H1 (cell line): ENCODE measurements around the gene IL2RG. TPM values are rescaled to one million over a fixed set of nuclear protein-coding genes. Genes with fewer than 3 reads are reported as not detected.

ENCODE experiments used
- CTCF ChIA-PET: fragments of 300-600 bp; sonication (Branson Sonifier 250); formaldehyde crosslinking; loops from one replicate; lab custom pipeline; 2021; ENCODE audit not compliant: partially characterized antibody; lab: Charles Lee
- POLR2A ChIA-PET: fragments of 300-600 bp; sonication (Branson Sonifier 250); formaldehyde crosslinking; loops from one replicate; lab custom pipeline; 2021; ENCODE audit warnings: inconsistent platforms; ENCODE audit not compliant: partially characterized antibody; lab: Charles Lee
- DNase-seq, 2 experiments: peaks; one replicate each; pipeline versions ENCODE4 v3.0.0 to v3.0.0-alpha.2; 2010 to 2022; ENCODE audit warnings: low spot score in 2 of 2, low read depth in 1 of 2, mixed read lengths in 1 of 2
- FAIRE-seq: peaks from 2 replicates; lab custom pipeline; 2011; peaks lifted over from hg19 to GRCh38; lab: Jason Lieb, UNC
- H2AFZ ChIP-seq: 2 replicates; pipeline ENCODE4 v1.8.1; 2012; ENCODE audit warnings: low read length, inconsistent platforms
- H2AK5ac ChIP-seq: 2 replicates; pipeline ENCODE4 v1.6.1; 2013; ENCODE audit warnings: low read depth, low read length
- H2BK120ac ChIP-seq: replicated peaks from 2 replicates; pipeline ENCODE3; 2013; ENCODE audit warnings: low read depth, low read length, inconsistent platforms
- H2BK12ac ChIP-seq: 2 replicates; pipeline ENCODE4 v1.6.1; 2013; ENCODE audit warnings: low read depth, low read length
- H2BK15ac ChIP-seq: 2 replicates; pipeline ENCODE4 v1.6.1; 2013; ENCODE audit warnings: low read length
- H2BK20ac ChIP-seq: 2 replicates; pipeline ENCODE4 v1.6.1; 2013; ENCODE audit warnings: low read length
- H2BK5ac ChIP-seq: 2 replicates; pipeline ENCODE4 v1.6.1; 2013; ENCODE audit warnings: low read depth, low read length
- H3K14ac ChIP-seq: 2 replicates; pipeline ENCODE4 v1.6.1; 2013; ENCODE audit warnings: inconsistent platforms; ENCODE audit not compliant: insufficient read length
- H3K18ac ChIP-seq: 2 replicates; pipeline ENCODE4 v1.6.1; 2013; ENCODE audit warnings: low read length; ENCODE audit errors: extremely low read depth
- H3K23ac ChIP-seq: 2 replicates; pipeline ENCODE4 v1.6.1; 2013; ENCODE audit warnings: inconsistent platforms; ENCODE audit not compliant: insufficient read length
- H3K23me2 ChIP-seq: 2 replicates; pipeline ENCODE4 v1.6.1; 2013; ENCODE audit warnings: low read depth, low read length
- H3K27ac ChIP-seq: 2 replicates; pipeline ENCODE4 v1.6.1; 2011; ENCODE audit warnings: low read depth, low read length, inconsistent platforms
- H3K27me3 ChIP-seq, 4 experiments: replicated peaks in 1 of 4; 1 replicate in 1 of 4; 2 replicates in 3 of 4; pipeline versions ENCODE4 v1.6.1 to v1.8.1; 2011 to 2013; ENCODE audit warnings: low read length in 3 of 4, mild to moderate bottlenecking in 3 of 4, inconsistent platforms in 2 of 4, mixed read lengths in 2 of 4, moderate library complexity in 1 of 4; ENCODE audit not compliant: control insufficient read depth in 3 of 4, insufficient read depth in 3 of 4; ENCODE audit errors: extremely low read depth in 1 of 4
- H3K36me3 ChIP-seq, 4 experiments: 2 replicates each; pipeline versions ENCODE4 v1.6.1 to v1.8.1; 2011 to 2013; ENCODE audit warnings: mild to moderate bottlenecking in 4 of 4, low read length in 3 of 4, moderate library complexity in 2 of 4, control low read depth in 1 of 4, inconsistent platforms in 1 of 4; ENCODE audit not compliant: insufficient read depth in 4 of 4, control insufficient read depth in 2 of 4
- H3K4ac ChIP-seq: replicated peaks from 2 replicates; pipeline ENCODE3; 2013; ENCODE audit warnings: low read length, low read depth, mixed read lengths, inconsistent platforms; ENCODE audit not compliant: insufficient read length
- H3K4me1 ChIP-seq, 4 experiments: replicated peaks in 1 of 4; 1 replicate in 1 of 4; 2 replicates in 3 of 4; pipeline versions ENCODE4 v1.6.1 to v1.8.1; 2011 to 2013; ENCODE audit warnings: low read length in 3 of 4, inconsistent platforms in 2 of 4, mixed read lengths in 1 of 4; ENCODE audit not compliant: insufficient read depth in 4 of 4, control insufficient read depth in 3 of 4
- H3K4me2 ChIP-seq, 2 experiments: 2 replicates each; pipeline versions ENCODE4 v1.6.1 to v1.8.1; 2011 to 2013; ENCODE audit warnings: low read depth in 2 of 2, low read length in 2 of 2, control low read depth in 1 of 2, inconsistent platforms in 1 of 2, mild to moderate bottlenecking in 1 of 2; ENCODE audit not compliant: insufficient read depth in 1 of 2
- H3K4me3 ChIP-seq, 4 experiments: fragments of 200-600, 300-600 bp in 1 of 4; sonication (generic), shearing (Covaris generic), sonication (Bioruptor Twin) in 1 of 4; 2 replicates each; pipeline versions ENCODE4 v1.5.1 to v1.8.1; 2011 to 2016; ENCODE audit warnings: low read length in 4 of 4, low read depth in 3 of 4, control low read depth in 2 of 4, inconsistent platforms in 2 of 4, mild to moderate bottlenecking in 2 of 4, mixed read lengths in 1 of 4, moderate library complexity in 1 of 4; ENCODE audit not compliant: insufficient read depth in 2 of 4; ENCODE audit errors: extremely low read depth in 1 of 4
- H3K56ac ChIP-seq: replicated peaks from 2 replicates; pipeline ENCODE3; 2013; ENCODE audit warnings: low read depth, mild to moderate bottlenecking, mixed read lengths, low read length, inconsistent platforms; ENCODE audit not compliant: insufficient read length
- H3K79me1 ChIP-seq: 2 replicates; pipeline ENCODE4 v1.6.1; 2013; ENCODE audit warnings: low read depth, low read length, control low read depth
- H3K79me2 ChIP-seq, 2 experiments: 2 replicates each; pipeline versions ENCODE4 v1.6.1 to v1.8.1; 2012 to 2013; ENCODE audit warnings: low read length in 2 of 2, mild to moderate bottlenecking in 2 of 2, inconsistent platforms in 1 of 2; ENCODE audit not compliant: insufficient read depth in 2 of 2, control insufficient read depth in 1 of 2
- H3K9ac ChIP-seq, 4 experiments: replicated peaks in 1 of 4; 1 replicate in 1 of 4; 2 replicates in 3 of 4; pipeline versions ENCODE4 v1.6.1 to v1.8.1; 2011 to 2013; ENCODE audit warnings: low read depth in 3 of 4, low read length in 3 of 4, control low read depth in 2 of 4, mild to moderate bottlenecking in 2 of 4, moderate library complexity in 2 of 4, inconsistent platforms in 1 of 4; ENCODE audit errors: extremely low read depth in 1 of 4
- H3K9me3 ChIP-seq, 2 experiments: 2 replicates each; pipeline versions ENCODE4 v1.6.1 to v1.8.1; 2012 to 2013; ENCODE audit warnings: mild to moderate bottlenecking in 2 of 2, moderate library complexity in 2 of 2, control low read depth in 1 of 2, inconsistent platforms in 1 of 2, low read depth in 1 of 2, low read length in 1 of 2, mixed read lengths in 1 of 2; ENCODE audit not compliant: insufficient read depth in 2 of 2
- H4K20me1 ChIP-seq, 2 experiments: replicated peaks in 1 of 2; 2 replicates each; pipeline versions ENCODE3 to v1.8.1; 2011 to 2013; ENCODE audit warnings: inconsistent platforms in 2 of 2, low read length in 2 of 2, mild to moderate bottlenecking in 1 of 2; ENCODE audit not compliant: insufficient read depth in 2 of 2, control insufficient read depth in 1 of 2
- H4K5ac ChIP-seq: 2 replicates; pipeline ENCODE4 v1.6.1; 2013; ENCODE audit warnings: low read length, low read depth, mixed read lengths, inconsistent platforms; ENCODE audit not compliant: insufficient read length
- H4K8ac ChIP-seq: 2 replicates; pipeline ENCODE4 v1.8.0; 2013; ENCODE audit warnings: mild to moderate bottlenecking, moderate library complexity, low read length, inconsistent platforms; ENCODE audit not compliant: insufficient read depth; ENCODE audit errors: extremely low read depth
- H4K91ac ChIP-seq: replicated peaks from 2 replicates; pipeline ENCODE3; 2013; ENCODE audit warnings: low read length, mixed read lengths, inconsistent platforms; ENCODE audit not compliant: insufficient read length
- TCF12 ChIP-seq: IDR thresholded peaks from 2 replicates; pipeline ENCODE4 v1.6.1; 2011; ENCODE audit warnings: low read depth, mild to moderate bottlenecking, low read length
- WGBS, 2 experiments: shearing (Covaris generic) in 1 of 2; methylation state at CpG; one replicate each; pipeline versions ENCODE4 v1.1.6 to v1.1.7; 2013 to 2015; ENCODE audit warnings: low lambda C conversion rate in 2 of 2, mixed read lengths in 2 of 2, inconsistent platforms in 1 of 2, low coverage in 1 of 2, missing lambda C conversion rate in 1 of 2; ENCODE audit not compliant: insufficient replicate concordance in 2 of 2, insufficient coverage in 1 of 2, insufficient read length in 1 of 2; ENCODE audit errors: extremely low coverage in 1 of 2, missing lambda C conversion rate in 1 of 2; 5-methylcytosine and 5-hydroxymethylcytosine counted together
- polyA plus RNA-seq, 7 experiments: library from polyadenylated mRNA; depleted of rRNA in 3 of 7; stranded (reverse) in 5 of 7; unstranded in 2 of 7; fragments of >200 nt in 5 of 7; fragments of 200-250 nt in 2 of 7; gene quantifications; 1 replicate in 5 of 7; 2 replicates in 1 of 7; 4 replicates in 1 of 7; pipeline versions ENCODE4 v1.2.1 to v1.2.3, GENCODE V29; 2011 to 2013; ENCODE audit warnings: missing spikeins in 2 of 7, mixed read lengths in 2 of 7
- total RNA-seq: library from RNA; stranded (reverse); fragmentation: NEBNext Ultra II Directional; extraction: Animal tissue kit (Norgen Biotek cat#: 25700); gene quantifications from 2 replicates; pipeline ENCODE4 v1.2.1, GENCODE V29; 2021

The IL2RG gene
- total and polyA plus RNA-seq, 2 of the 8 experiments (the other 6 are each of a cell fraction or from before 2014, with no cell fraction given): not detected

DNA sequence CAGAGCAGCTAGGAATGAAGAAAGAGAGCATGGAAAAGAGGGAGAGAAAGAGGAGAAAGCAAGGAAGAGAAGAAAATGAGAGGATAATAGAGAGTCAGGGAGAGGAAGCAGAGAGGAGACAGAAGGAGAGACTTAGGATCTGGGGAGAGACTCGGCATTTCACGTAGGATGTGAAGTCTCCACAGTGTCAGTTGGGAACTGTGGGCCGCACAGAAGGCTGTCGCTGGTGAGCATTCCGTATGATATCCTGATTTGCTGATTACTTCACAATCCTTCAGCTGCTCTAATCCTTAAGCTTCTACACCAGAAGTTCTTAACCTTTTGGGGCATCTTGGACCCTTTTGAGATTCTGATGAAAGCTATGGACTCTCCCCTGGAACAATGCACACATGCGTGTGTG, 47.2 kb upstream of the IL2RG start:
- Histone ChIP-seq H3K27ac (no peak overlapping the region), H2BK12ac (no peak overlapping the region), H3K79me1 (no peaks in the 10 kb centered on the region), H3K4me2 (no peak overlapping the region), H4K20me1 (no peaks in the 10 kb centered on the region), H3K23ac (no peak overlapping the region), H3K9ac (no peak overlapping the region), H3K36me3 (peaks cover 0 to 7% (median 2%) of the 10 kb centered on the region in 4 experiments; a peak in 4 of 8 replicates), H2BK5ac (no peak overlapping the region), H3K4ac (no peak overlapping the region), H3K4me1 (no peaks in the 10 kb centered on the region), H2AK5ac (no peak overlapping the region), H3K14ac (no peak overlapping the region), H2BK15ac (no peak overlapping the region), H3K27me3 (no peaks in the 10 kb centered on the region), H3K4me3 (no peak overlapping the region), H2AFZ (no peak overlapping the region), H3K23me2 (no peaks in the 10 kb centered on the region; the same call in 1 of the 2 replicates), H2BK20ac (no peak overlapping the region), H3K9me3 (no peaks in the 10 kb centered on the region), H4K91ac (no peak overlapping the region), H3K79me2 (no peaks in the 10 kb centered on the region), H4K8ac (no peak overlapping the region), H3K18ac (no peak overlapping the region), H4K5ac (no peak overlapping the region), H3K56ac (no peak overlapping the region), H2BK120ac (no peak overlapping the region)
- FAIRE-seq (no peak), DNase-seq (no peak)
- WGBS, 2 experiments: 98% methylated on average over 5 of the region's 6 CpGs; no CpG with 5 or more reads in 1 of the 2 experiments
- TF ChIP-seq TCF12: no peak
- POLR2A ChIA-PET: interaction anchor here (1.7 kb wide), 1 partner anchor 24 kb away, joined by 4 read pairs; no protein-coding TSS in a partner anchor
- CTCF ChIA-PET: interaction anchor here (0.6 kb wide), 1 partner anchor 11 kb away, joined by 3 read pairs; no protein-coding TSS in a partner anchor
